ENCODE results near the gene FRMD4A.

The FRMD4A gene

GRCh38 chr10:14004536-14004935, 326.2 kb downstream of the FRMD4A start:
- no peak for DNase-seq

DNA sequence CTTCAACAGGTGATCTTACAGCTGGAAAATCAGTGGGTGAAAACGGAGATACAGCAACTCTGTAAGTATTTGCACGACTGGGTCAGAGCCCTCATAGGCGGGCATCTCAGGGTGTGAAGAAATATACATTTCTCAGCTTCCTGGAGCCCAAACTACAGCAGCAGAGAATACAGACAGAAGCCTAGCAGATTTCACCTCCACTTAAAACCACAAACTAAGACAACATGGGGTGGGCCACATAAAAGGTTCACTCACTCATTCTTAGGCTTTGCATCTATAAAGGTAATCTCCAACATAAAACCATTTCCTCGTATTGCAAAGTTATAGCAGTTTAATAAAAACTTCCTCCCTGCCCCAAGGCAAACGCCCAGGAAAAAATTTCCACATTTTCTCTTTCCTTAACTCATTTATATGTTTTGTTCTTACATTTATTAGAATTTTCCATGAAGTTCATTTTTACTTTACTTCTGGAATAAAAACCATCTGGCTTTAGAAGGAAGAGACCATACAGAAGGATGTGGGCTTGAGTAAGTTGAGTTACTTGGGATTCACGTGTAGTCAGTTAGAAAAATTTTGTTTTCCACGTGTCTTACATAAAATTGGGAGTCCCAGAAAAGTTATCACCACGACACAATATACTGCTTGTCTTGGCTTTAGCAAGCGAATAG, 327.1 kb downstream of the FRMD4A start:
- no peak for DNase-seq

- DNase-seq, result no peak
Observed at GRCh38 chr10:14001298-14002040, 329.3 kb downstream of the FRMD4A start.

- no peak for DNase-seq
Observed at GRCh38 chr10:13998163-13998835, 332.4 kb downstream of the FRMD4A start.

- DNase-seq, result no peak
Observed at GRCh38 chr10:13997650-13998049, 333.1 kb downstream of the FRMD4A start.

- DNase-seq, result no peak
Observed at GRCh38 chr10:13994932-13995331, 335.8 kb downstream of the FRMD4A start.

DNA sequence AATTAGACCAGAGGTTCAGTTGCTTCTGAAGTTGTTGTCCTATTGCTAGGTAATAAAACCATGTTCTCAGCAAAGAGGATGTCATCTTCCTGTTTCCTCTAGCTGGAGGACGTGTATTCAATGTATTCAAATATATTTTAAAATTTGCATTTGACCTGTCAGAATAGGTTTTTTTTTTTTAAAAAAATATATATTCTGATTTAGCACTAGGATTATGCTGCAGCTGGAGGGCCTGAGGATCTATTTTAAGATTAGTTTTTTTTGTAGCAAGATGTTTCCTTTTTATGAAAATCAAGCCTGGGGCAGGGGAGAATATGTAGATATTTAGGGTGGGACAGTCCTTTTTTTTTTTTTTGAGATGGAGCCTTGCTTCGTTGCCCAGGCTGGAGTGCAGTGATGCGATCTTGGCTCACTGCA, 337.0 kb downstream of the FRMD4A start:
- no peak for DNase-seq

DNA sequence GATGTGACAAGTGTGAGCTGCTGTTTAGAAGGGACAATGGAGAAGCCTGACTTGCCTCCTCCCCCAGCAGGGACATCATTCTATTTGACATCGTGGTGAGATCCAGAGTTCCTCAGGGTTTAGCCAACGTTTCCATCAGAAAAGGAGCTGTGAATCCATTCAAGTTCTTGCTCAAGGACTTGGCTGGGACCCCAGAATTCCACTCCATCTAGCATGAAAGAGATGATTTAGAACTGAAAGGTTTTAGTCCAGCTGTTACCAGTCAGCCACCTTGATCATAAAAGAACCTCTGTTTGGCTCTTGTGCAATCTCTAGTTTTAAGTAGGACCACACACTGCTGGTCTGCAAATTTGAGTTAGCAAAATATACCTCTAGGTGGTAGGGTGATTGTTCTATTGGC, 337.6 kb downstream of the FRMD4A start:
- DNase-seq, result no peak

GRCh38 chr10:13991353-13991752, 339.4 kb downstream of the FRMD4A start:
- no peak for DNase-seq

GRCh38 chr10:13990946-13991345, 339.8 kb downstream of the FRMD4A start:
- DNase-seq, result no peak

DNA sequence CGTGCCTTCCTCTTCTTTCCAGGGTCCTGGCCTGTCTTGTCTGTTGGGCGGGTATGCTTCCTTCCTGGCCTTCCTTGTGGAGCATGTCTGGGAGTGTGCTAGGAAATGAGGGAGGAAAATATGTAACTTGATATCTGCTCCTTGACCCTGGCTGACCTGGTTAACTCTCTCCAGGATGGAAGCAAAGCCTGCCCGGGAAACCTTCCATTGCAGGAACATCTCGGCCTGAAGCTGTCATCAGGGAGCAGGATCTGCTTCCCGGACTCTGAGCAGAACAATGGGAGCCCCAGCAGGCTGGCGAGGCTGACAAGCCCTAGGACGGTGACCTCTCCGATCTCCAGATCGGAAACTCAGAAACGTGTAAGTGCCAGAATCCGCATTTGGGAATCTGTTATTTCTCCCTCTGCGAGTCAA, 340.3 kb downstream of the FRMD4A start:
- no peak for DNase-seq

- DNase-seq, result no peak
Observed at GRCh38 chr10:13989616-13990015, 341.1 kb downstream of the FRMD4A start.

- DNase-seq, result no peak
Observed at GRCh38 chr10:13987446-13987845, 343.3 kb downstream of the FRMD4A start.

GRCh38 chr10:13984647-13985155, 346.0 kb downstream of the FRMD4A start:
- DNase-seq, result no peak

DNA sequence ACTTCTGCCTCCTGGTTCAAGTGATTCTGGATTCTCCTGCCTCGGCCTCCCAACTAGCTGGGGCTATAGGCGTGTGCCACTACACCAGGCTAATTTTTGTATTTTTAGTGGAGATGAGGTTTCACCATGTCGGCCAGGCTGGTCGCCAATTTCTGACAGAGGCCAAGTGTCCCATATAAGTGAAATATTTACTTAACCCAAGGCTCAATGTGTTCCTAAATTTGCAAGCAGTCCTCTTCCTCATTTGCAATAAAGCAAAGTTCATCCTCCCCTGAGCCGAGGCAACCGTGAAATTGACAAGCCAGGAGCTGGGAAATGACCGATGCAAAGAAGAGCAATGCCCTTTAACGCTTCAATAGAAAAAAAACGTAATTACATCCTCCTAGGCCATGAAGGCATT, 347.7 kb downstream of the FRMD4A start:
- DNase-seq, result no peak

DNA sequence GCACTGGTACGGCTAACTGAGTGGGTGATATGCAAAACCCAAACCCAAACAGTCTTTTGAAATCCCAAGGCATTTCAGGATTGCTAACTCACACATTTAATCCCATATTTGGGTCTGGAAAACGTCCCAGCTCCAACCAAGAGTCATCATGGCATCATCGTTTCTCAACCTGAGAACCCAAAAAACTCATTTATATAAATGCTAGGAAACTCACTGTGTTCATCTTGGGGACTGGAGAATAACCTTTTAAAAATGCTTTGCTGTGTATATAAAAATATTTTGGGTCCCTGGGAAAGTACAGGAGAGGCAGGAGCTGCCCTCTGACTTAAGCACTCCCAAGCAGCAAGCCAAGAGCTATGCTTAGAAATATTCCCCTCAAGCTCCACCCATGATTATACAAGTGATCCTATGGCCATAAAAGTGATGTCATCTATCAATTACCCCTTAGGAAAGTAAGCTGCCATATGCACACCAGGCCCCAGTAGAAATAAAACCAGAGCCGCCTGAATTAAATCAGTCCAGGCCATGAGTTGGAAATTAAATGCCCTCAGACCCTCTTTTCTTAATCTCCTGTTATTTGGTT, 352.1 kb downstream of the FRMD4A start:
- no peak for DNase-seq

GRCh38 chr10:13977861-13978532, 352.7 kb downstream of the FRMD4A start:
- no peak for DNase-seq

DNA sequence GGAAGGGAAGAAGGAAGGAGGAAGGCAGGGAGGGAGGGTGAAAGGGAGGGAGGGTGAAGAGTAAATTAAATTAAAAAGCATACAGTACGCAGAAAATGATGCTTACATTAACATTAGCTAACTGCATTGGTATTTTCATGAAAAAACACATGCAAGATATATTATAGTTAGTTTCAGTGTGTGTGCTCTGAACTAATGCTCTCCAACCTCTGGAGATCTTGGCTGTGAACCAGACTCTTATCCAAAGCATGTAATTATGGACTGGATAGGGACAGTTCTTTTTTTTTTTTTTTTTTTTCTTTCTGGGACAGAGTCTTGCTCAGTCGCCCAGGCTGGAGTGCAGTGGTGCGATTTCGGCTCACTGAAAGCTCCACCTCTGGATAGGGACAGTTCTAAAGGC, 357.0 kb downstream of the FRMD4A start:
- DNase-seq, result no peak

GRCh38 chr10:13972609-13973008, 358.1 kb downstream of the FRMD4A start:
- DNase-seq, result no peak

- no peak for DNase-seq
Observed at GRCh38 chr10:13971601-13972475, 358.9 kb downstream of the FRMD4A start.

DNA sequence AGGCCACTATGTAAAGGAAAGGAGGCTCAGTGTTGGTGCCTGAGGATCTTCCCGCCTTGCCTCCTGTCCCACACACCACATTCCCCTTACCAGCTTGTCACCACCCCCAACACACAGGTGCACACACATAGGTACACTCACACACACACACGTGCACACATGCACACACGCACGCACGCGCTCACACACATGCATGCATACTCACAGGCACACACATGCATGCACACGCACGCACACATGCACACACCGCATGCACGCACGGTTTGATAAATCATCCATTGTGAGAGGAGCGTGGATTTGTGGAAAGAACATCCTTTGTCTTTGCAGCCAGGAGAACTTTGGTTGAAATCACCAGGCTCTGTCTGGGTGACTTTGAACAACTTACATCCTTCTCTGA, 359.8 kb downstream of the FRMD4A start:
- no peak for DNase-seq

Measured in activated CD4-positive, alpha-beta T cell treated with anti-CD3 and anti-CD28 coated beads, Interleukin-2, amount 50 U/mL, for 48 hours (primary cell).